Trophoblast cell (in vitro differentiated cells and primary cell): Measurements from ENCODE around the gene TIMP3.

Experiments used
- DNase-seq, 2 donors: peaks; one replicate each; pipeline ENCODE4 v3.0.0-alpha.2; 2016
- H2AFZ ChIP-seq: 2 replicates; pipeline ENCODE4 v1.6.1; 2013; ENCODE audit warnings: low read length, moderate library complexity, mild to moderate bottlenecking; ENCODE audit not compliant: insufficient read depth, poor library complexity
- H2AK5ac ChIP-seq: 2 replicates; pipeline ENCODE4 v1.6.1; 2013; ENCODE audit warnings: mild to moderate bottlenecking, low read length
- H2BK120ac ChIP-seq: 2 replicates; pipeline ENCODE4 v1.6.1; 2013; ENCODE audit warnings: low read length, mild to moderate bottlenecking, moderate library complexity; ENCODE audit not compliant: insufficient read depth, poor library complexity
- H2BK12ac ChIP-seq: 2 replicates; pipeline ENCODE4 v1.6.1; 2013; ENCODE audit warnings: mild to moderate bottlenecking, low read length, moderate library complexity
- H2BK5ac ChIP-seq: 2 replicates; pipeline ENCODE4 v1.6.1; 2013; ENCODE audit warnings: low read length, low read depth, moderate library complexity, mild to moderate bottlenecking; ENCODE audit not compliant: poor library complexity
- H3K14ac ChIP-seq: 2 replicates; pipeline ENCODE4 v1.6.1; 2013; ENCODE audit warnings: mild to moderate bottlenecking, low read length
- H3K18ac ChIP-seq: 2 replicates; pipeline ENCODE4 v1.6.1; 2013; ENCODE audit warnings: mild to moderate bottlenecking, low read length
- H3K23ac ChIP-seq: 2 replicates; pipeline ENCODE4 v1.6.1; 2013; ENCODE audit warnings: low read length
- H3K27ac ChIP-seq: 2 replicates; pipeline ENCODE4 v1.5.1; 2013; ENCODE audit warnings: low read depth, mild to moderate bottlenecking, inconsistent platforms, low read length, moderate library complexity
- H3K27me3 ChIP-seq: 2 replicates; pipeline ENCODE4 v1.6.1; 2013; ENCODE audit warnings: inconsistent platforms, mild to moderate bottlenecking, low read length, moderate library complexity; ENCODE audit not compliant: insufficient read depth
- H3K36me3 ChIP-seq, 2 experiments: 1 replicate in 1 of 2; 2 replicates in 1 of 2; pipeline ENCODE4 v1.6.1; 2013; ENCODE audit warnings: low read length in 2 of 2, mild to moderate bottlenecking in 2 of 2, moderate library complexity in 1 of 2; ENCODE audit not compliant: insufficient read depth in 2 of 2, control insufficient read depth in 1 of 2
- H3K4ac ChIP-seq: 2 replicates; pipeline ENCODE4 v1.6.1; 2013; ENCODE audit warnings: low read depth, mild to moderate bottlenecking, low read length, moderate library complexity
- H3K4me1 ChIP-seq, 2 experiments: 1 replicate in 1 of 2; 2 replicates in 1 of 2; pipeline ENCODE4 v1.6.1; 2013; ENCODE audit warnings: low read length in 2 of 2, mild to moderate bottlenecking in 2 of 2, moderate library complexity in 1 of 2; ENCODE audit not compliant: insufficient read depth in 2 of 2, control insufficient read depth in 1 of 2
- H3K4me2 ChIP-seq: 2 replicates; pipeline ENCODE4 v1.6.1; 2013; ENCODE audit warnings: inconsistent platforms, mild to moderate bottlenecking, low read length, moderate library complexity
- H3K4me3 ChIP-seq: 2 replicates; pipeline ENCODE4 v1.5.1; 2013; ENCODE audit warnings: mild to moderate bottlenecking, low read depth, low read length, inconsistent platforms
- H3K79me1 ChIP-seq: one replicate; pipeline ENCODE4 v1.6.1; 2013; ENCODE audit warnings: low read length
- H3K79me2 ChIP-seq: 2 replicates; pipeline ENCODE4 v1.6.1; 2013; ENCODE audit warnings: low read length, mild to moderate bottlenecking; ENCODE audit not compliant: control insufficient read depth, insufficient read depth, poor library complexity
- H3K9ac ChIP-seq: 2 replicates; pipeline ENCODE4 v1.6.1; 2013; ENCODE audit warnings: mild to moderate bottlenecking, low read length
- H3K9me3 ChIP-seq: 2 replicates; pipeline ENCODE4 v1.6.1; 2013; ENCODE audit warnings: low read depth, mild to moderate bottlenecking, control low read depth, inconsistent platforms, low read length; ENCODE audit not compliant: insufficient read depth
- H4K12ac ChIP-seq: 2 replicates; pipeline ENCODE4 v1.6.1; 2013; ENCODE audit warnings: low read depth, mild to moderate bottlenecking, low read length, moderate library complexity
- H4K8ac ChIP-seq: 2 replicates; pipeline ENCODE4 v1.6.1; 2013; ENCODE audit warnings: low read depth, mild to moderate bottlenecking, low read length, moderate library complexity
- H4K91ac ChIP-seq: one replicate; pipeline ENCODE4 v1.6.1; 2013; ENCODE audit warnings: low read depth, mild to moderate bottlenecking, low read length, moderate library complexity
- WGBS: extraction: QIAGEN DNeasy Blood & Tissue Kit; methylation state at CpG from one replicate; pipeline ENCODE4 v1.1.7; 2013; ENCODE audit warnings: missing lambda C conversion rate; ENCODE audit not compliant: insufficient read length, insufficient coverage; ENCODE audit errors: extremely low coverage; 5-methylcytosine and 5-hydroxymethylcytosine counted together

Gene TIMP3

DNA sequence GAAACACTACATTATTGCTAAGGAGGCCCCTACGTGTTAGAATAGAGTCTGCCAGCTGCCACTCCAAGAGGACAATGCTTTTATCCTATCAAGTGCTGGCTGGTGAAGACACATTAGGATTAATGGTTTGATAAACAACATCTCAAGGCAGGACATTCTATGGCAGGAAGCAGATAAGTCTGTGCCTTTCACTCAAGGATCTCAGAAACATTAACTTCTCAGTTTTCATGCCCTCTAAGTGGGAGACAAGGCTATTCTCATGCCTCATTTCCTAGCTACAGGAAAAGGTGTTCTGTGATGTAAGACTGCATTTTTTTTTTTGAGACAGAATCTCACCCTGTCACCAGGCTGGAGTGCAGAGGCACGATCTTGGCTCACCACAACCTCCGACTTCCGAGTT lies 23.5 kb upstream of the TIMP3 start:
- peak overlapping the region; percentile 20 for H2AK5ac ChIP-seq
- H2AFZ ChIP-seq: no peak overlapping the region
- H3K36me3 ChIP-seq: no peaks in the 10 kb centered on the region
- no peak overlapping the region for H2BK5ac ChIP-seq
- H4K12ac ChIP-seq: no peak overlapping the region
- no peak overlapping the region for H2BK120ac ChIP-seq
- H3K4me3 ChIP-seq: no peak overlapping the region
- H3K23ac ChIP-seq: no peak overlapping the region
- peak overlapping the region; percentile 76 for H4K91ac ChIP-seq
- no peak overlapping the region for H3K9ac ChIP-seq
- H3K18ac ChIP-seq: no peak overlapping the region
- H3K27me3 ChIP-seq: no peaks in the 10 kb centered on the region
- H4K8ac ChIP-seq: no peak overlapping the region
- H3K9me3 ChIP-seq: peaks cover 2% of the 10 kb centered on the region
- H3K14ac ChIP-seq: no peak overlapping the region
- peaks cover 20 to 22% of the 10 kb centered on the region in 2 experiments for H3K4me1 ChIP-seq
- peak overlapping the region; percentile 35 for H2BK12ac ChIP-seq
- no peak overlapping the region for H3K4me2 ChIP-seq
- DNase-seq: peak in 1 of 2 donors; percentile 23
- H3K79me1 ChIP-seq: peaks cover 33% of the 10 kb centered on the region
- H3K27ac ChIP-seq: peak overlapping the region; percentile 15
- no peak overlapping the region for H3K4ac ChIP-seq
- H3K79me2 ChIP-seq: no peaks in the 10 kb centered on the region
- no CpG with 5 or more reads among the region's 4 CpGs for WGBS

DNA sequence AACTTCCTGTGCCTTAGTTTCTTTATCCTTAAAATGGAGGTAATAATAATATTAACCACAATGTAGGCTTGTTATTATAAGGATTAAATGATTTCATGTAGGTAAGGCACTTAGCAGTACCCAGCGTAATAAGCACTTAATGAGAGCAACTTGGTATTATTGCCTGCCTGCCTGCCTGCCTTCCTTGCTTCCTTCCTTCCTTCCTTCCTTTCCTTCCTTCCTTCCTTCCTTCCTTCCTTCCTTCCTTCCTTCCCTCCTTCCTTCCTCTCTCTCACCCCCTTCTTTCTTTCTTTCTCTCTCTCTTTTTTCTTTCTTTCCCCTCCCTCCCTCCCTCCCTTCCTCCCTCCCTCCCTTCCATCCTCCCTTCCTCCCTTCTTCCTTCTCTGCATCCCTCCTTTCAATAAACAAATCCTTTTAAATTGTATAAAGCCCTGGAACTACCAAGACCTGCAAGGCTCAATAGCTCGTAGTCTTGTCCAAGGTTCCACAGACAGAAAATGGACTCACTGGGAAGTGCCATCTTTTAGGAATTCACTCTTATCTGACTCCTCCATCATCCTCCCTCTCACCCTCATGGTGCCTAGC lies 20.7 kb upstream of the TIMP3 start:
- Histone ChIP-seq H3K14ac (peak overlapping the region; percentile 33), H3K4ac (peak overlapping the region; percentile 60), H4K8ac (no peak overlapping the region), H3K4me2 (no peak overlapping the region), H3K18ac (no peak overlapping the region), H3K4me3 (no peak overlapping the region), H2BK12ac (peak overlapping the region; percentile 99), H3K27me3 (no peaks in the 10 kb centered on the region), H2BK120ac (peak overlapping the region; percentile 95), H3K79me2 (no peaks in the 10 kb centered on the region), H4K12ac (no peak overlapping the region), H2AFZ (no peak overlapping the region), H3K9me3 (no peaks in the 10 kb centered on the region), H3K79me1 (peaks cover 48% of the 10 kb centered on the region), H3K27ac (peak overlapping the region; percentile 92), H3K4me1 (peaks cover 31 to 35% of the 10 kb centered on the region in 2 experiments), H4K91ac (peak overlapping the region; percentile 91), H3K9ac (no peak overlapping the region), H2BK5ac (peak overlapping the region; percentile 94), H2AK5ac (peak overlapping the region; percentile 21), H3K23ac (no peak overlapping the region), H3K36me3 (no peaks in the 10 kb centered on the region)
- WGBS: no CpG with 5 or more reads among the region's 2 CpGs
- DNase-seq: no peak

DNA sequence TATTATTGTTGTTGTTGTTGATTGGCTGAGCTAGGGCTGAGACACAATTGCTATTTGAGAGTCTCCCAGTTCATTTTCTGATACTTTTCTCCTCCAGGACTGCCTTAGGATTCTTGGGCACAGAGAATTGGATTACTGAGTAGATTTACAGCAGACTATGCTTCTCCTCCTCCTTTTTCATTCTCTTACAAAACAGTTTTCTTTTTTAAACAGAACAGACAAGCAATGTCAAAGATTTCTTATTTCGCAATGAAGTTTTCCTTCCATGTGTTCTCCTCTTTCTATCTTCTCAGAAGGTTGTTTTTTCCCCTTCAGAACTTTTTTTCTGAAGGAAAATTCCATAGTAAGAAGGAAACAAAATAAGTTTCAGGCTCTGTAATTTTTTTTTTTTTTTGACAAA lies 19.8 kb upstream of the TIMP3 start:
- no peak overlapping the region for H2BK5ac ChIP-seq
- no peaks in the 10 kb centered on the region for H3K9me3 ChIP-seq
- no peak overlapping the region for H3K23ac ChIP-seq
- no peak overlapping the region for H3K4me2 ChIP-seq
- H3K79me1 ChIP-seq: peaks cover 51% of the 10 kb centered on the region
- H2BK120ac ChIP-seq: no peak overlapping the region
- no peak overlapping the region for H3K4ac ChIP-seq
- H3K9ac ChIP-seq: no peak overlapping the region
- H3K14ac ChIP-seq: no peak overlapping the region
- H3K36me3 ChIP-seq: no peaks in the 10 kb centered on the region
- no peak overlapping the region for H3K27ac ChIP-seq
- no peak overlapping the region for H2BK12ac ChIP-seq
- no peak overlapping the region for H4K12ac ChIP-seq
- no peak for DNase-seq
- WGBS: no CpG with 5 or more reads among the region's 1 CpG
- no peak overlapping the region for H2AFZ ChIP-seq
- H3K18ac ChIP-seq: no peak overlapping the region
- H4K91ac ChIP-seq: no peak overlapping the region
- H2AK5ac ChIP-seq: no peak overlapping the region
- H3K4me1 ChIP-seq: peaks cover 31 to 37% of the 10 kb centered on the region in 2 experiments
- no peak overlapping the region for H4K8ac ChIP-seq
- no peaks in the 10 kb centered on the region for H3K27me3 ChIP-seq
- H3K79me2 ChIP-seq: no peaks in the 10 kb centered on the region
- no peak overlapping the region for H3K4me3 ChIP-seq

DNA sequence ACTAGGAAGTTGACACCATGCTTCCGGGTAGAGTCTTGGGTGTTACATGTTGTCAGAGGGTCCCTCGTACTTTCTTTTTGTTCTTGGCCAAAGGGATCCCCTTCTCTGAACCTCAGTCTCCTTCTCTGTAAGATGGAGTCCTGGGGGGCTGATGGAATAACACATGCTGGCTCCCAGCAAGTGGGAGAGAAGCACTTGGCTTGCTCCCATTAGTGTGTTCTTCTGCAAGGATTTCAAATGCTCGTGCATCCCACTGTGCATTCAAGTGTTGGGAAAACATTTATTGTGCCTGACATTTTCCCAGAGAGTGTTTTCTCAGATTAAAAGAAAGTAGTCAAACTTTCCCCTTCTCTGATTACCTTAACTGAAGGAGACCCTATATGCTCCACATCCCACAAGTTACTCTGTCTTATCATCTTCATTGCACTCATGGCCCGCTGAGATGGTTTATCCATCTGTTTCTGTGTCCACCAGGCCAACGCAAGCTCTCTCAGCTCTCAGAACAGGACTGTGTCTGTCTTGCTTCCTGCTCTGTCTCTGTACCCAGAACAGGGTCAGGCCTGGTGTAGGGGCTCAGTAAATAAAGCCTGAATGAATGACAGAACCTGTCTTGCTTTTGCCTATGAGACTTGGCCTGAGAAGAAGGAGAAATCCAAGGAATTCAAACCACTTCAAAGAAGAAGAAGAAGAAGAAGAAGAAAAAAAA lies 16.0 kb upstream of the TIMP3 start:
- Histone ChIP-seq H2BK12ac (peak overlapping the region; percentile 94), H4K91ac (peak overlapping the region; percentile 99), H2BK5ac (peak overlapping the region; percentile 98), H2AK5ac (peak overlapping the region; percentile 85), H3K36me3 (no peaks in the 10 kb centered on the region), H4K12ac (no peak overlapping the region), H4K8ac (peak overlapping the region; percentile 70), H3K79me2 (peaks cover 2% of the 10 kb centered on the region), H3K4ac (peak overlapping the region; percentile 60), H3K79me1 (peaks cover 45% of the 10 kb centered on the region), H2BK120ac (peak overlapping the region; percentile 98), H3K4me1 (peaks cover 21 to 39% of the 10 kb centered on the region in 2 experiments), H3K23ac (no peak overlapping the region), H3K9me3 (no peaks in the 10 kb centered on the region), H3K27me3 (no peaks in the 10 kb centered on the region), H3K4me2 (no peak overlapping the region), H3K9ac (no peak overlapping the region), H2AFZ (no peak overlapping the region), H3K18ac (peak overlapping the region; percentile 92), H3K4me3 (no peak overlapping the region), H3K27ac (peak overlapping the region; percentile 98), H3K14ac (peak overlapping the region; percentile 95)
- no peak for DNase-seq
- no CpG with 5 or more reads among the region's 5 CpGs for WGBS
